NCI-H446 (cell line): ENCODE data around the gene ADAM10.

Experiments used
- DNase-seq, 2 experiments: peaks; one replicate each; lab custom pipeline; 2025; lab: John Stamatoyannopoulos, UW

The ADAM10 gene

GRCh38 chr15:58575045-58575786, 174.3 kb downstream of the ADAM10 start:
- DNase-seq: no peak

DNA sequence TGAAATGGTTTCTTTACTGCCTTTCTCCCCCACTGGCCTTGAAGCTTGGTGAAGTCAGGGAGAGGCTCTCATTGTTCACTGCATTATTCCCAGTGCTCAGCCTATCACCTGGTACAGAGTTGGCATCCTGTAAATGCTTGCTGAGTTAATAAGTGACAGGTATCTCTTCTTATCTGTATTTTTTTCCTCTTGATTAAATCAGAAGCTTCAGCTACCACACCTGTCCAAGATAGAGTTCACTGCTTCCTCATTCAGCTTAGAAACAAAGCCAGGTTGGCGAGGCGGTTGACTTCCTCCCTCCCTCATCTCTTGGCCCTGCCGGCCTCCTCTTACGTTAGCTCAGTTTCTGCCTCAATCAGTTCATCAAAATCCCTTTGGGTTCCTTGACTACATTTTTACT, 174.9 kb downstream of the ADAM10 start:
- no peak for DNase-seq

DNA sequence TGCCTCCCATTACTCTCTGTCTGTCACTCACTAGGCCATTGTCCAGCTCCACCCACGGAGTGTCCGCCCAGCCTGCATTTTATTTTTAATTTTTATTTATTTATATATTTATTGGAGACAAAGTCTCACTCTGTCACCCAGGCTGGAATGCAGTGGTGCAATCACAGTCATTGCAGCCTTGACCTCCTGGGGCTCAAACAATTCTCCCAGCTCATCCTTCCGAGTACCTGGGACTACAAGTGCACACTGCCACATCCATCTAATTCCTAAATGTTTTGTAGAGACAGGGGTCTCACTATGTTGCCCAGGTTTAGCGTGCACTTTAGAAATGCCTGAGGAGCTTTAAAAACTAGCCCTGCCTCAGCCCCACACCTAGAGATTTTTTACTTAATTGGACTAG, 176.2 kb downstream of the ADAM10 start:
- no peak for DNase-seq

GRCh38 chr15:58572521-58572920, 177.0 kb downstream of the ADAM10 start:
- no peak for DNase-seq

GRCh38 chr15:58571491-58571890, 178.0 kb downstream of the ADAM10 start:
- DNase-seq: no peak

GRCh38 chr15:58569455-58569854, 180.1 kb downstream of the ADAM10 start:
- DNase-seq: no peak

DNA sequence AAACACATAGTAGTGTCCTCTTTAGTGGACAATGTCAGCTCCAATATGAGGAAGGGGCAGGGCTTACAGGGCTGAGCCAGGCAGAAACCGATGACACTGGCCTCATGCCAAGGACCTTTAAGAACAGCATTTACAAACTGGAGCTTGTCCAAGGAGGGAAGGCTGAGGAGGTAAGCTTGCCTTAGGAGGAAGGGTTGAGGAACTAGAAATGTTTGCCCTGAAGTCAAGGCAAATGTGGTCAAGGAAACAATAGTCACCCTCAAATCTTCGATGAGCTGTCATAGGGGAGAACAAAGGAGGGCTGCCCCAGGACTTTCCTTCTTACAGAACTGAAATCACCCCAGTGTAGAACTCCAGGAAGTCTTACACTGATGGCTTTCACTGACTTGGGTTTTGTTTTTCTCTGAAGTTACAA, 181.3 kb downstream of the ADAM10 start:
- peak in 1 of 2 experiments; percentile 47 for DNase-seq

GRCh38 chr15:58566029-58566428, 183.5 kb downstream of the ADAM10 start:
- no peak for DNase-seq

GRCh38 chr15:58565619-58566018, 183.9 kb downstream of the ADAM10 start:
- DNase-seq: no peak

- DNase-seq: no peak
Observed at GRCh38 chr15:58564981-58565380, 184.5 kb downstream of the ADAM10 start.

DNA sequence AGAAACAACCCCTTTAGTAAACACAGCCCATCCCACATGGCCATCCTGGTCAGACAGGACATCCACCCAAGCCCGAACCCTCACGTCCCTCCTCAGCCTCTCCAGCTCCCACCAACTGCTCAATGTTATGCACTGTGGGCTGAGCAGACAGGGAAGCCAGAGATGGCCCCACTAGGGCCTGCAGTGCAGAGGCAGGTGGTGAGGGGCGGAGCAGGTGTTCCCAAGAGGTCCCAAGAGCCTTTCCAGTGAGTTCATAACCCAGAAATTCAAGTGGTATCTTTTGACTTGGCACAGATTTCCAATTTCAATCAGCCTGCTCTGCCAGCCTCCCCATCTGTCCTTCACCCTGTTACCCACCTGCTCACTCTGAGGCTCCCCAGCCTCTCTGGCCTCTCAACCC, 187.4 kb downstream of the ADAM10 start:
- peak; percentile 33 to 79 for DNase-seq

GRCh38 chr15:58561321-58561720, 188.2 kb downstream of the ADAM10 start:
- no peak for DNase-seq

GRCh38 chr15:58559904-58560588, 189.5 kb downstream of the ADAM10 start:
- DNase-seq: no peak

GRCh38 chr15:58558777-58559176, 190.7 kb downstream of the ADAM10 start:
- DNase-seq: no peak

- no peak for DNase-seq
Observed at GRCh38 chr15:58556541-58556940, 193.0 kb downstream of the ADAM10 start.

- no peak for DNase-seq
Observed at GRCh38 chr15:58556028-58556361, 193.5 kb downstream of the ADAM10 start.

GRCh38 chr15:58555162-58556027, 194.1 kb downstream of the ADAM10 start:
- no peak for DNase-seq

DNA sequence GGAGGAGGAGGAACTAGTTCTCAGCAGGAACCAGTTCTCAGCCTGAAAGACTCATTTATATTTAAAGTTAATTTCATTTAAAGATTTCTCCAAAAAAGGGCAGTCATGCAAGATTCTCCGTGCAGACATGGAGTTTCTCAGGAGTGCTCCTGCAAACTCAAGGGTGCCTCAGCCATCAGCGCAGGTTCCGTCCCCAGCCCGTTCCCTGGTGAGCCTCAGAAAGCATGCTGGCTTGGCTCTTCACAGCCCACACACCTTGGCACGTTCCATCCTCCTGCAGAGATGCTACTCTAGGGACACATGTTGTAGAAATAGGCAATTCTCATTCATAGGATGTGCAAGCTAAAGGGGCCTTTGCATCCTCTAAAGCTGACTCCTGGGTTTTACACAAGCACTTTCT, 194.7 kb downstream of the ADAM10 start:
- DNase-seq: no peak

- no peak for DNase-seq
Observed at GRCh38 chr15:58553365-58553918, 196.1 kb downstream of the ADAM10 start.

DNA sequence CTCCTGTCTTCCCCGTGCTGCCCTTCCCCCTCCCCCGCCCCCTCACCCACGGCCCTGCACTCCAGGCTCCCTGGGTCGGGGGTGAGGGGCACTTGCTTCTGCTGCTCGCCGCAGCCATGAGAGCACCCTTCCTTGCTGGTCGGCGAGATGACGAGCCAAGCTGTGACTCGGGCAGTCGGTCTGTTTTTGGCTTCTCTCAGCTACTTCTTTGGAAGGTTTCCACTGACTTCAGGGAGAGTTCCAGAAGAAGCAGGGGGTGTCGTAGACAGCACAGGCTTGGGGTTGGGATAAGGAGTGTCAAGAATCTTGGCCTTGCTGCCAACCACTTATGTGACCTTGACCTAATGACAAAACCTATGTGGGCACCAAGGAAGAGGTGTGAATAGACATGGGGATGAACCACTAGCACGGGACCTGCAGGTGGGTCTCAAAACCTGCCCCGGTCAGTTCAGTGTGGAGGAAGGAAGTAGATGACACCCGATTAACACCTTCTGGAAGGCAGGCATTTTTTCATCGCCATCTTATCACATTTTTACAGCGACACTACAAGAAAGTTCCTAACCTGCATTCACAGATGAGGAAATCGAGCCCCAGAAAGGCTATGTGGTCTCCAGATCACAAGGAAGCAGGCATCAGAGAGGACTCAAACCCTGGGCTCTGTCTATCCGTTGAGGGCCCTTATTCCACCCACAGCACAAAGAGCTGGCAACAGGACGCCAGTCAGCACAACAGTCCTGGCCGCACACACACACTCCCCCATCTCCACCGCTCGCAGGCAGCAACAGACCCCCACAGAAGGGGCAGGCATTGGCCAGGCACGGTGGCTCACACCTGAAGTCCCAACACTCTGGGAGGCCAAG, 196.8 kb downstream of the ADAM10 start:
- no peak for DNase-seq

- no peak for DNase-seq
Observed at GRCh38 chr15:58551764-58552504, 197.6 kb downstream of the ADAM10 start.
